ENCODE measurements around the gene GNG13. TPM values are rescaled to one million over a fixed set of nuclear protein-coding genes. Genes with fewer than 3 reads are reported as not detected.

The GNG13 gene
- total and polyA plus RNA-seq, 2 of the 4 experiments (the other 2 are of a cell fraction): not detected

- no peak overlapping the region for H3K18ac ChIP-seq (ENCODE audit: low read depth, low read length)
- no peak overlapping the region for H3K4me2 ChIP-seq (ENCODE audit: low read depth, low read length)
- no peak for DNase-seq
- no peak for ATAC-seq (ENCODE audit: low read depth)
- in situ Hi-C loops (cut with MboI; ENCODE audit: low sequenced_read_pairs): no loop called here
- no peak overlapping the region for H4K91ac ChIP-seq (ENCODE audit: insufficient read depth, low read depth, low read length)
- no peak overlapping the region for H3K4ac ChIP-seq (ENCODE audit: low read depth, low read length)
- no peak overlapping the region for H2AK9ac ChIP-seq (replicated peaks; ENCODE audit: low read depth, low read length, poor library complexity)
- no peak overlapping the region for H3K27ac ChIP-seq (ENCODE audit: insufficient read depth, low read length)
- peaks cover under 1% of the 10 kb centered on the region; the same call in 1 of the 2 replicates for H3K27me3 ChIP-seq (ENCODE audit: control insufficient read depth, insufficient read depth, low read length)
- no peak overlapping the region for H2BK20ac ChIP-seq (ENCODE audit: low read depth, low read length)
- H3K4me1 ChIP-seq (ENCODE audit: control insufficient read depth, insufficient read depth, low read length): no peaks in the 10 kb centered on the region
- POLR2A ChIA-PET (ENCODE audit: unreplicated experiment): no interaction called here
- dilution Hi-C loops (cut with HindIII; ENCODE audit: low sequenced_read_pairs, unreplicated experiment): no loop called here
- TF ChIP-seq SMC3 (IDR thresholded peaks at IDR 0.05; ENCODE audit: low read depth, low read length): no peak
- TF ChIP-seq CEBPB (IDR thresholded peaks at IDR 0.05; ENCODE audit: low read depth, low read length): no peak
- TF ChIP-seq BHLHE40 (IDR thresholded peaks at IDR 0.05; ENCODE audit: low read depth, low read length): no peak
- no peak for TF ChIP-seq MXI1 (IDR thresholded peaks at IDR 0.05; ENCODE audit: borderline replicate concordance, low read depth, low read length)
- no peak overlapping the region for H2AK5ac ChIP-seq (ENCODE audit: low read depth, low read length)
- no peak overlapping the region for H2BK5ac ChIP-seq (ENCODE audit: low read depth, low read length, poor library complexity, severe bottlenecking)
- H3K36me3 ChIP-seq (ENCODE audit: control insufficient read depth, insufficient read depth, low read length): no peaks in the 10 kb centered on the region
- no TSS peak for BruUV-seq (replicated peaks)
- no peaks in the 10 kb centered on the region for H3K9me1 ChIP-seq (ENCODE audit: insufficient read depth, low read length)
- intact Hi-C loops (cut with micrococcal nuclease): no loop called here
- H4K8ac ChIP-seq (ENCODE audit: low read depth in 2 of 2, low read length in 2 of 2): no peak overlapping the region
- no peak overlapping the region for H3K4me3 ChIP-seq (ENCODE audit: insufficient read depth, low read depth, low read length)
- no peak overlapping the region for H3K56ac ChIP-seq (ENCODE audit: extremely low read depth, insufficient read depth, low read length)
- CTCF ChIA-PET: no interaction called here
- no peak overlapping the region for H4K5ac ChIP-seq (ENCODE audit: low read depth, low read length)
- no peaks in the 10 kb centered on the region for H4K20me1 ChIP-seq (ENCODE audit: insufficient read depth, low read length)
- no peak overlapping the region for H2BK120ac ChIP-seq (ENCODE audit: low read depth, low read length)
- no peak overlapping the region for H2BK15ac ChIP-seq (ENCODE audit: low read depth, low read length)
- H3K9me3 ChIP-seq (ENCODE audit: control insufficient read depth, insufficient read depth, low read length): peaks cover 23% of the 10 kb centered on the region
- no peak overlapping the region for H3K23ac ChIP-seq (ENCODE audit: low read depth, low read length)
- 86% methylated on average over 10 of the region's 35 CpGs; no CpG with 5 or more reads in 1 of the 2 experiments for WGBS, 2 experiments (ENCODE audit: extremely low coverage in 2 of 2, insufficient read length in 1 of 2)
- H3K9ac ChIP-seq (ENCODE audit: low read depth, low read length): no peak overlapping the region
- H3K14ac ChIP-seq (replicated peaks; ENCODE audit: low read depth, low read length): no peak overlapping the region
- H3K79me1 ChIP-seq (ENCODE audit: low read depth in 1 of 2, low read length in 2 of 2): no peaks in the 10 kb centered on the region
- no peak overlapping the region for H2AFZ ChIP-seq (replicated peaks; ENCODE audit: low read length, poor library complexity)
These were observed 32.3 kb upstream of the GNG13 start for GRCh38 chr16:832652-833336.

Measured in IMR-90 (cell line).